HCT116 (cell line): ENCODE measurements around the gene TCFL5. TPM values are rescaled to one million over a fixed set of nuclear protein-coding genes. Genes with fewer than 3 reads are reported as not detected.

Source experiments
- ATAC-seq: fragments of 200-7000 bp; cut with Tn5 transposase; 2 replicates; pipeline ENCODE4 v1.9.1; 2020; ENCODE audit warnings: mild to moderate bottlenecking, moderate library complexity
- BruUV-seq: library from RNA; stranded (reverse); fragments of 400-500 nt; replicated peaks from 2 replicates; lab custom pipeline; 2021; lab: Mats Ljungman, UMichigan
- CTCF ChIA-PET: fragments of 300-600 bp; sonication (Branson Sonifier 250); formaldehyde crosslinking; loops from one replicate; lab custom pipeline; 2021; ENCODE audit warnings: antibody characterized with exemption; lab: Charles Lee
- POLR2A ChIA-PET: fragments of 300-600, 350-600 bp; sonication (Branson Sonifier 250); formaldehyde crosslinking; loops from one replicate; lab custom pipeline; 2021; ENCODE audit warnings: antibody characterized with exemption; lab: Charles Lee
- RAD21 ChIA-PET, 2 experiments: fragments of 300-600 bp; sonication (Branson Sonifier 250); formaldehyde crosslinking; loops; one replicate each; lab custom pipeline; 2023; ENCODE audit warnings: low total read pairs in 2 of 2; ENCODE audit not compliant: uncharacterized antibody in 2 of 2, unreplicated experiment in 2 of 2, low non-redundant PET in 1 of 2; lab: Charles Lee
- DNase-seq: peaks from one replicate; pipeline ENCODE4 v3.0.0-alpha.2; 2010; ENCODE audit warnings: low read depth, low spot score
- H2AFZ ChIP-seq: fragments of 200-600 bp; shearing (Covaris generic), sonication (generic); 2 replicates; pipeline ENCODE4 v1.6.1; 2017; ENCODE audit warnings: low read depth, mixed run types, mixed read lengths, antibody characterized with exemption, low read length; ENCODE audit not compliant: poor library complexity, severe bottlenecking
- H3K27ac ChIP-seq: 2 replicates; pipeline ENCODE4 v1.5.1; 2012; ENCODE audit warnings: low read depth, low read length
- H3K27me3 ChIP-seq: fragments of 200-600 bp; sonication (generic); 2 replicates; pipeline ENCODE4 v1.6.1; 2016; ENCODE audit warnings: mixed run types, low read length, mixed read lengths; ENCODE audit not compliant: insufficient read depth
- H3K36me3 ChIP-seq, 2 experiments: fragments of 200-500 bp in 1 of 2; fragments of 200-600 bp in 1 of 2; sonication (Bioruptor generic) in 1 of 2; sonication (generic) in 1 of 2; 2 replicates each; pipeline versions ENCODE4 v1.5.1 to v1.6.1; 2014 to 2016; ENCODE audit warnings: low read length in 2 of 2, inconsistent platforms in 1 of 2, mixed read lengths in 1 of 2, mixed run types in 1 of 2; ENCODE audit not compliant: insufficient read depth in 2 of 2, control insufficient read depth in 1 of 2
- H3K4me1 ChIP-seq, 2 experiments: fragments of 200-600 bp in 1 of 2; sonication (generic) in 1 of 2; 2 replicates each; pipeline versions ENCODE4 v1.5.1 to v1.6.1; 2012 to 2017; ENCODE audit warnings: low read length in 2 of 2, inconsistent platforms in 1 of 2, mild to moderate bottlenecking in 1 of 2, mixed read lengths in 1 of 2, mixed run types in 1 of 2, moderate library complexity in 1 of 2; ENCODE audit not compliant: insufficient read depth in 2 of 2, control insufficient read depth in 1 of 2
- H3K4me2 ChIP-seq: fragments of 200-600 bp; sonication (generic); 2 replicates; pipeline ENCODE4 v1.6.1; 2017; ENCODE audit warnings: mixed run types, low read length, mixed read lengths
- H3K4me3 ChIP-seq, 2 experiments: fragments of 200-600 bp in 1 of 2; sonication (generic) in 1 of 2; replicated peaks in 1 of 2; 2 replicates each; pipeline ENCODE4 v1.5.1; 2011 to 2016; ENCODE audit warnings: low read length in 2 of 2, control low read depth in 1 of 2, low read depth in 1 of 2, mild to moderate bottlenecking in 1 of 2, mixed read lengths in 1 of 2, mixed run types in 1 of 2
- H3K79me2 ChIP-seq: fragments of 200-600 bp; sonication (generic); 2 replicates; pipeline ENCODE4 v1.6.1; 2017; ENCODE audit warnings: mild to moderate bottlenecking, mixed run types, low read length, moderate library complexity, mixed read lengths; ENCODE audit not compliant: insufficient read depth
- H3K9ac ChIP-seq: fragments of 200-600 bp; sonication (generic); 2 replicates; pipeline ENCODE4 v1.6.1; 2016; ENCODE audit warnings: low read length, mixed read lengths
- H3K9me2 ChIP-seq: fragments of 200-600 bp; sonication (generic), shearing (Covaris generic); 2 replicates; pipeline ENCODE4 v1.6.1; 2017; ENCODE audit warnings: mixed run types, mild to moderate bottlenecking, moderate library complexity; ENCODE audit not compliant: insufficient read depth
- H3K9me3 ChIP-seq, 2 experiments: fragments of 200-500 bp in 1 of 2; fragments of 200-600 bp in 1 of 2; sonication (Bioruptor generic) in 1 of 2; sonication (generic) in 1 of 2; 2 replicates each; pipeline ENCODE4 v1.6.1; 2014 to 2017; ENCODE audit warnings: low read length in 2 of 2, mixed read lengths in 2 of 2, inconsistent platforms in 1 of 2, low read depth in 1 of 2, mild to moderate bottlenecking in 1 of 2, mixed run types in 1 of 2, moderate library complexity in 1 of 2; ENCODE audit not compliant: control insufficient read depth in 1 of 2, insufficient read depth in 1 of 2
- H4K20me1 ChIP-seq: fragments of 200-600 bp; sonication (generic), shearing (Covaris generic); 2 replicates; pipeline ENCODE4 v1.6.1; 2017; ENCODE audit warnings: mixed run types, mild to moderate bottlenecking, moderate library complexity; ENCODE audit not compliant: insufficient read depth
- ELF1 ChIP-seq: IDR thresholded peaks from 2 replicates; pipeline ENCODE4 v1.6.1; 2012; ENCODE audit warnings: low read depth, borderline replicate concordance
- EZH2 ChIP-seq: fragments of 200-600 bp; sonication (generic); IDR thresholded peaks from 2 replicates; pipeline ENCODE4 v1.6.1; 2017; ENCODE audit warnings: antibody characterized with exemption, mixed run types
- FOSL1 ChIP-seq: IDR thresholded peaks from 2 replicates; pipeline ENCODE4 v1.6.1; 2012; ENCODE audit warnings: low read depth
- MAX ChIP-seq: IDR thresholded peaks from 2 replicates; pipeline ENCODE4 v1.6.1; 2012
- POLR2AphosphoS5 ChIP-seq: IDR thresholded peaks from 2 replicates; pipeline ENCODE4 v1.6.1; 2011; ENCODE audit warnings: mild to moderate bottlenecking, low read depth, low read length, moderate library complexity
- SP1 ChIP-seq: IDR thresholded peaks from 2 replicates; pipeline ENCODE4 v1.6.1; 2012; ENCODE audit warnings: low read depth
- TCF7L2 ChIP-seq: IDR thresholded peaks from 2 replicates; pipeline ENCODE4 v1.7.0; 2011; ENCODE audit warnings: borderline replicate concordance, inconsistent platforms; ENCODE audit not compliant: insufficient read depth, insufficient read length; ENCODE audit errors: extremely low read depth
- ZBTB33 ChIP-seq: IDR thresholded peaks from 2 replicates; pipeline ENCODE4 v1.6.1; 2011; ENCODE audit warnings: mild to moderate bottlenecking, low read length, moderate library complexity; ENCODE audit not compliant: insufficient replicate concordance; ENCODE audit errors: extremely low read depth
- ZFX ChIP-seq: fragments of 450-650 bp; IDR thresholded peaks from 2 replicates; pipeline ENCODE4 v1.6.1; 2017
- intact Hi-C: fragments of 100-400 bp; cut with micrococcal nuclease; formaldehyde crosslinking; loops from 2 replicates; pipeline ENCODE4 v1.10.0; 2022
- total RNA-seq: library from RNA; stranded (reverse); gene quantifications from one replicate; pipeline ENCODE4 v1.2.1, GENCODE V29; 2021; ENCODE audit not compliant: unreplicated experiment

TCFL5 gene
- total RNA-seq, 1 experiment from 2014 or later = 20.4 TPM

- intact Hi-C loops = no loop called here
- H2AFZ ChIP-seq = no peak overlapping the region
- ATAC-seq (no peak), DNase-seq (no peak)
- H3K9me2 ChIP-seq = no peaks in the 10 kb centered on the region
- no TSS peak for BruUV-seq
- CTCF ChIA-PET = no interaction called here
- TF ChIP-seq ZFX (no peak), EZH2 (no peak), MAX (no peak)
- TF ChIP-seq, all 23 proteins: peak for 0
- Histone ChIP-seq H3K79me2 (no peaks in the 10 kb centered on the region), H3K4me2 (peak overlapping the region; percentile 72), H4K20me1 (no peaks in the 10 kb centered on the region), H3K27me3 (no peaks in the 10 kb centered on the region), H3K36me3 (no peaks in the 10 kb centered on the region), H3K9me3 (no peaks in the 10 kb centered on the region), H3K4me1 (peaks cover 55 to 73% of the 10 kb centered on the region in 2 experiments), H3K9ac (peak overlapping the region; percentile 55), H3K27ac (peak overlapping the region; percentile 72), H3K4me3 (peak overlapping the region in 1 of 2 experiments; percentile 45; a peak in 2 of 4 replicates)
- RAD21 ChIA-PET = interaction anchor here in 1 of 2 experiments (0.6 kb wide), 1 partner anchor 102 kb away, joined by 3 read pairs; no protein-coding TSS in a partner anchor
- POLR2A ChIA-PET = no interaction called here
Observed at GRCh38 chr20:62817975-62818591, 43.5 kb downstream of the TCFL5 start.

GRCh38 chr20:62816884-62817873 is 44.4 kb downstream of the TCFL5 start, which contains the start of gene COL9A3:
COL9A3 (plus strand) TSS chr20:62817050; CDS start chr20:62817065, 15 bp downstream.
- Histone ChIP-seq H3K79me2 (no peaks in the 10 kb centered on the region), H3K36me3 (peaks cover 0 to 2% of the 10 kb centered on the region in 2 experiments; a peak in 2 of 4 replicates), H3K4me3 (peak within 1 kb of the TSS; percentile 35 to 45), H3K27me3 (no peaks in the 10 kb centered on the region)
- RAD21 ChIA-PET = no interaction called here
- ATAC-seq (no peak), DNase-seq (no peak)
- BruUV-seq = no TSS peak
- intact Hi-C loops = no loop called here
- TF ChIP-seq ZBTB33 (no peak), SP1 (no peak), POLR2AphosphoS5 (no peak), TCF7L2 (peak; percentile 71), ELF1 (no peak), FOSL1 (no peak)
- TF ChIP-seq, all 23 proteins: peak for 1
- no peaks in the 10 kb centered on the region for H3K9me2 ChIP-seq
- no peak within 1 kb of the TSS for H2AFZ ChIP-seq
- peak within 1 kb of the TSS; percentile 72 for H3K4me2 ChIP-seq
- no peaks in the 10 kb centered on the region for H3K9me3 ChIP-seq
- ChIA-PET CTCF (no interaction called here), POLR2A (no interaction called here)
- peaks cover 51 to 64% of the 10 kb centered on the region in 2 experiments for H3K4me1 ChIP-seq
- H4K20me1 ChIP-seq = no peaks in the 10 kb centered on the region
- H3K9ac ChIP-seq = peak within 1 kb of the TSS; percentile 56
- H3K27ac ChIP-seq = peak within 1 kb of the TSS; percentile 72; the same call in 1 of the 2 replicates
